Measurements from ENCODE around the gene MBTPS1. TPM values are rescaled to one million over a fixed set of nuclear protein-coding genes. Genes with fewer than 3 reads are reported as not detected.

Gene MBTPS1
- polyA plus RNA-seq, 1 donor from 2014 or later: 66.9 TPM

- no peaks in the 10 kb centered on the region for H3K9me3 ChIP-seq (ENCODE audit: low read length)
- H3K4me3 ChIP-seq (ENCODE audit: low read length): no peak overlapping the region
- H4K20me1 ChIP-seq (ENCODE audit: insufficient read depth): no peaks in the 10 kb centered on the region
- no peak overlapping the region for H3K4me2 ChIP-seq (ENCODE audit: low read length)
- no peaks in the 10 kb centered on the region for H3K9me2 ChIP-seq (ENCODE audit: insufficient read depth, low read length)
- H3K9ac ChIP-seq (ENCODE audit: low read length): no peak overlapping the region
- no peaks in the 10 kb centered on the region for H3K36me3 ChIP-seq (ENCODE audit: insufficient read depth, low read length)
- H3K27me3 ChIP-seq (ENCODE audit: insufficient read depth, low read depth, low read length): no peaks in the 10 kb centered on the region
- H3K79me2 ChIP-seq (replicated peaks; ENCODE audit: insufficient read depth, low read length): peaks cover 50% of the 10 kb centered on the region
- no peak for TF ChIP-seq RAD21 (conservative IDR thresholded peaks at IDR 0.05)
- no peak for TF ChIP-seq EP300 (conservative IDR thresholded peaks at IDR 0.05; ENCODE audit: poor library complexity, severe bottlenecking)
- TF ChIP-seq MXI1 (conservative IDR thresholded peaks at IDR 0.05; ENCODE audit: poor library complexity, severe bottlenecking): no peak
- TF ChIP-seq SMC3 (conservative IDR thresholded peaks at IDR 0.05; ENCODE audit: poor library complexity): no peak
- no peak for TF ChIP-seq EZH2 (IDR thresholded peaks at IDR 0.05; ENCODE audit: borderline replicate concordance, insufficient read depth, low read length, poor library complexity, severe bottlenecking)
- no peak for TF ChIP-seq TAF1 (IDR thresholded peaks at IDR 0.05; ENCODE audit: low read depth)
- no peak for TF ChIP-seq CTCF (IDR thresholded peaks at IDR 0.05; ENCODE audit: poor library complexity, severe bottlenecking)
- no peak for TF ChIP-seq REST (IDR thresholded peaks at IDR 0.05; ENCODE audit: borderline replicate concordance)
- TF ChIP-seq POLR2AphosphoS5 (IDR thresholded peaks at IDR 0.05): no peak
- no peak overlapping the region for H2AFZ ChIP-seq (ENCODE audit: low read depth, low read length)
- no peak overlapping the region for H3K27ac ChIP-seq (ENCODE audit: low read length)
- H3F3A ChIP-seq (ENCODE audit: insufficient read depth, low read length, poor library complexity, severe bottlenecking): no peaks in the 10 kb centered on the region
These were observed 11.4 kb downstream of the MBTPS1 start for GRCh38 chr16:84105301-84105815.

- no peaks in the 10 kb centered on the region for H3K9me2 ChIP-seq (ENCODE audit: insufficient read depth, low read length)
- peaks cover 50% of the 10 kb centered on the region for H3K79me2 ChIP-seq (replicated peaks; ENCODE audit: insufficient read depth, low read length)
- no peak overlapping the region for H3K4me2 ChIP-seq (ENCODE audit: low read length)
- H3K4me3 ChIP-seq (ENCODE audit: low read length): no peak overlapping the region
- no peaks in the 10 kb centered on the region for H4K20me1 ChIP-seq (ENCODE audit: insufficient read depth)
- TF ChIP-seq EP300 (conservative IDR thresholded peaks at IDR 0.05; ENCODE audit: poor library complexity, severe bottlenecking): no peak
- no peak for TF ChIP-seq TAF1 (IDR thresholded peaks at IDR 0.05; ENCODE audit: low read depth)
- TF ChIP-seq REST (IDR thresholded peaks at IDR 0.05; ENCODE audit: borderline replicate concordance): no peak
- TF ChIP-seq CTCF (IDR thresholded peaks at IDR 0.05; ENCODE audit: poor library complexity, severe bottlenecking): no peak
- TF ChIP-seq SMC3 (conservative IDR thresholded peaks at IDR 0.05; ENCODE audit: poor library complexity): no peak
- TF ChIP-seq POLR2AphosphoS5 (IDR thresholded peaks at IDR 0.05): no peak
- no peak for TF ChIP-seq MXI1 (conservative IDR thresholded peaks at IDR 0.05; ENCODE audit: poor library complexity, severe bottlenecking)
- no peak for TF ChIP-seq EZH2 (IDR thresholded peaks at IDR 0.05; ENCODE audit: borderline replicate concordance, insufficient read depth, low read length, poor library complexity, severe bottlenecking)
- no peak for TF ChIP-seq RAD21 (conservative IDR thresholded peaks at IDR 0.05)
- H2AFZ ChIP-seq (ENCODE audit: low read depth, low read length): no peak overlapping the region
- no peaks in the 10 kb centered on the region for H3F3A ChIP-seq (ENCODE audit: insufficient read depth, low read length, poor library complexity, severe bottlenecking)
- H3K27ac ChIP-seq (ENCODE audit: low read length): no peak overlapping the region
- H3K9ac ChIP-seq (ENCODE audit: low read length): no peak overlapping the region
- H3K9me3 ChIP-seq (ENCODE audit: low read length): no peaks in the 10 kb centered on the region
- no peaks in the 10 kb centered on the region for H3K27me3 ChIP-seq (ENCODE audit: insufficient read depth, low read depth, low read length)
- no peaks in the 10 kb centered on the region for H3K36me3 ChIP-seq (ENCODE audit: insufficient read depth, low read length)
These were observed 12.5 kb downstream of the MBTPS1 start for GRCh38 chr16:84104231-84104630.

All from neural cell (in vitro differentiated cells).